K562 (cell line): ENCODE measurements around the gene EPHA1. TPM values are rescaled to one million over a fixed set of nuclear protein-coding genes. Genes with fewer than 3 reads are reported as not detected.

ENCODE experiments used
- ATAC-seq: fragments of 200-7000 bp; cut with Tn5 transposase; 3 replicates; pipeline ENCODE4 v1.9.1; 2020; ENCODE audit warnings: moderate library complexity
- BruUV-seq: library from RNA; stranded (reverse); fragments of 400-500 nt; replicated peaks from 2 replicates; lab custom pipeline; 2021; lab: Mats Ljungman, UMichigan
- CTCF ChIA-PET: fragments of 300-600 bp; formaldehyde crosslinking; extraction: SDS; loops from one replicate; lab custom pipeline; 2021; ENCODE audit warnings: low intra/inter-chr PET ratio; lab: Yijun Ruan, JAX
- POLR2A ChIA-PET: fragments of 300-600, 350-650 bp; sonication (Branson Sonifier 250); formaldehyde crosslinking; extraction: SDS; loops from one replicate; lab custom pipeline; 2021; ENCODE audit warnings: antibody characterized with exemption, inconsistent platforms; lab: Yijun Ruan, JAX
- DNase-seq, 4 experiments: peaks; one replicate each; pipeline versions ENCODE4 v3.0.0 to v3.0.0-alpha.2; 2011 to 2018; ENCODE audit warnings: low spot score in 3 of 4, mixed read lengths in 3 of 4; ENCODE audit errors: extremely low read depth in 1 of 4
- FAIRE-seq: peaks from 2 replicates; lab custom pipeline; 2011; peaks lifted over from hg19 to GRCh38; lab: Jason Lieb, UNC
- H2AFZ ChIP-seq: 2 replicates; pipeline ENCODE4 v1.6.0; 2011; ENCODE audit warnings: low read depth, low read length, control low read depth, inconsistent platforms
- H3K27ac ChIP-seq: fragments of 200-600 bp; 3 replicates; pipeline ENCODE4 v1.8.0; 2011; ENCODE audit warnings: low read depth, mild to moderate bottlenecking, control low read depth, inconsistent platforms, low read length, moderate library complexity, mixed read lengths; ENCODE audit errors: extremely low read depth
- H3K27me3 ChIP-seq, 2 experiments: fragments of 300-600 bp in 1 of 2; 2 replicates in 1 of 2; 3 replicates in 1 of 2; pipeline versions ENCODE4 v1.6.0 to v1.8.0; 2011; ENCODE audit warnings: inconsistent platforms in 2 of 2, low read length in 2 of 2, mild to moderate bottlenecking in 1 of 2, mixed read lengths in 1 of 2, moderate library complexity in 1 of 2; ENCODE audit not compliant: control insufficient read depth in 2 of 2, insufficient read depth in 2 of 2
- H3K36me3 ChIP-seq: fragments of 300-600 bp; 3 replicates; pipeline ENCODE4 v1.8.0; 2011; ENCODE audit warnings: mild to moderate bottlenecking, low read length, inconsistent platforms; ENCODE audit not compliant: control insufficient read depth, insufficient read depth
- H3K4me1 ChIP-seq, 2 experiments: fragments of 200-600 bp in 1 of 2; replicated peaks in 1 of 2; 2 replicates in 1 of 2; 3 replicates in 1 of 2; pipeline versions ENCODE4 v1.5.1 to v1.8.0; 2011; ENCODE audit warnings: inconsistent platforms in 2 of 2, low read length in 2 of 2, mild to moderate bottlenecking in 1 of 2, mixed read lengths in 1 of 2, moderate library complexity in 1 of 2; ENCODE audit not compliant: control insufficient read depth in 2 of 2, insufficient read depth in 2 of 2
- H3K4me2 ChIP-seq: 2 replicates; pipeline ENCODE4 v1.6.1; 2011; ENCODE audit warnings: low read length, control low read depth, inconsistent platforms, mixed read lengths; ENCODE audit not compliant: insufficient read depth
- H3K4me3 ChIP-seq: fragments of 200-600 bp; sonication (generic), shearing (Covaris generic); 2 replicates; pipeline ENCODE4 v1.5.1; 2016; ENCODE audit warnings: control low read depth, inconsistent platforms
- H3K79me2 ChIP-seq: fragments of 200-600 bp; 3 replicates; pipeline ENCODE4 v1.8.0; 2011; ENCODE audit warnings: low read length, inconsistent platforms; ENCODE audit not compliant: control insufficient read depth, insufficient read depth
- H3K9ac ChIP-seq, 2 experiments: 2 replicates each; pipeline versions ENCODE4 v1.6.0 to v1.6.1; 2011; ENCODE audit warnings: low read depth in 2 of 2, low read length in 2 of 2, control low read depth in 1 of 2, inconsistent platforms in 1 of 2, mild to moderate bottlenecking in 1 of 2, mixed read lengths in 1 of 2; ENCODE audit not compliant: insufficient read depth in 1 of 2
- H3K9me1 ChIP-seq: one replicate; pipeline ENCODE4 v1.6.0; 2011; ENCODE audit warnings: inconsistent platforms, mild to moderate bottlenecking, low read length, moderate library complexity; ENCODE audit not compliant: control insufficient read depth, insufficient read depth
- H3K9me3 ChIP-seq: replicated peaks from 2 replicates; pipeline ENCODE4 v1.5.1; 2011; ENCODE audit warnings: low read depth, low read length, inconsistent platforms; ENCODE audit not compliant: control insufficient read depth, insufficient read depth
- H4K20me1 ChIP-seq: replicated peaks from 2 replicates; pipeline ENCODE4 v1.6.1; 2011; ENCODE audit warnings: low read length, inconsistent platforms, mixed read lengths; ENCODE audit not compliant: control insufficient read depth, insufficient read depth
- ETV1 ChIP-seq: fragments of 450-650 bp; conservative IDR thresholded peaks from 2 replicates; pipeline ENCODE4 v1.6.1; 2016; ENCODE audit warnings: missing genetic modification characterization, control low read depth, low read depth, missing compliant biosample characterization
- GABPA ChIP-seq: fragments of 200-800 bp; sonication (Bioruptor generic); conservative IDR thresholded peaks from 2 replicates; pipeline ENCODE4 v1.6.1; 2016; ENCODE audit warnings: low read depth, missing genetic modification characterization, missing compliant biosample characterization
- MEIS2 ChIP-seq: fragments of 450-650 bp; IDR thresholded peaks from 2 replicates; pipeline ENCODE4 v1.6.1; 2014; ENCODE audit warnings: mild to moderate bottlenecking; ENCODE audit not compliant: partially characterized antibody
- ZFPM2 ChIP-seq: fragments of 250-450 bp; sonication (Bioruptor Pico); IDR thresholded peaks from 2 replicates; pipeline ENCODE4 v1.5.1; 2022; ENCODE audit warnings: mild to moderate bottlenecking
- WGBS: fragments of 100-300 bp; shearing (Covaris generic); methylation state at CpG from one replicate; pipeline ENCODE4 v1.1.6; 2016; ENCODE audit warnings: low coverage, mixed read lengths; ENCODE audit not compliant: insufficient coverage; ENCODE audit errors: missing lambda C conversion rate; 5-methylcytosine and 5-hydroxymethylcytosine counted together
- in situ Hi-C: fragments of 300-500 bp; cut with MboI; formaldehyde crosslinking; loops from 4 replicates; pipeline ENCODE4 v1.15.0; 2018; ENCODE audit warnings: inconsistent platforms, mixed read lengths
- intact Hi-C: fragments of 100-400 bp; cut with micrococcal nuclease; formaldehyde crosslinking; loops from 2 replicates; pipeline ENCODE4 v1.14.2; 2022
- polyA plus RNA-seq, 8 experiments: library from polyadenylated mRNA; depleted of rRNA in 4 of 8; stranded (reverse) in 5 of 8; unstranded in 3 of 8; fragments of >200 nt; fragmentation: Nextera tagmentation in 2 of 8; fragmentation: Illumina TruSeq in 1 of 8; extraction: Ambion mirVana in 2 of 8; extraction: Trizol in 1 of 8; gene quantifications; 2 replicates each; pipeline versions ENCODE4 v1.2.1 to v1.2.3, GENCODE V29; 2011 to 2014; ENCODE audit warnings: inconsistent platforms in 1 of 8, missing spikeins in 1 of 8
- total RNA-seq, 7 experiments: library from RNA; depleted of rRNA in 6 of 7; stranded (reverse); fragments of >200 nt in 6 of 7; fragmentation: Illumina TruSeq in 2 of 7; extraction: Trizol in 2 of 7; gene quantifications; 2 replicates each; pipeline versions ENCODE4 v1.2.1 to v1.2.3, GENCODE V29; 2011 to 2021; ENCODE audit warnings: low replicate concordance in 1 of 7
- TF ChIP-seq, protein P1 (sequence below): fragments of 450-650 bp; IDR thresholded peaks from 2 replicates; pipeline ENCODE4 v1.6.1; 2016; ENCODE audit warnings: low read depth, mild to moderate bottlenecking, moderate library complexity
- TF ChIP-seq, protein P2 (sequence below): fragments of 450-650 bp; IDR thresholded peaks from 2 replicates; pipeline ENCODE4 v1.6.1; 2016

EPHA1 gene
- total and polyA plus RNA-seq, 9 of the 15 experiments (the other 6 are each of a cell fraction or from before 2014, with no cell fraction given): 0.22 to 0.57 (median 0.32) TPM; not detected in 6

DNA sequence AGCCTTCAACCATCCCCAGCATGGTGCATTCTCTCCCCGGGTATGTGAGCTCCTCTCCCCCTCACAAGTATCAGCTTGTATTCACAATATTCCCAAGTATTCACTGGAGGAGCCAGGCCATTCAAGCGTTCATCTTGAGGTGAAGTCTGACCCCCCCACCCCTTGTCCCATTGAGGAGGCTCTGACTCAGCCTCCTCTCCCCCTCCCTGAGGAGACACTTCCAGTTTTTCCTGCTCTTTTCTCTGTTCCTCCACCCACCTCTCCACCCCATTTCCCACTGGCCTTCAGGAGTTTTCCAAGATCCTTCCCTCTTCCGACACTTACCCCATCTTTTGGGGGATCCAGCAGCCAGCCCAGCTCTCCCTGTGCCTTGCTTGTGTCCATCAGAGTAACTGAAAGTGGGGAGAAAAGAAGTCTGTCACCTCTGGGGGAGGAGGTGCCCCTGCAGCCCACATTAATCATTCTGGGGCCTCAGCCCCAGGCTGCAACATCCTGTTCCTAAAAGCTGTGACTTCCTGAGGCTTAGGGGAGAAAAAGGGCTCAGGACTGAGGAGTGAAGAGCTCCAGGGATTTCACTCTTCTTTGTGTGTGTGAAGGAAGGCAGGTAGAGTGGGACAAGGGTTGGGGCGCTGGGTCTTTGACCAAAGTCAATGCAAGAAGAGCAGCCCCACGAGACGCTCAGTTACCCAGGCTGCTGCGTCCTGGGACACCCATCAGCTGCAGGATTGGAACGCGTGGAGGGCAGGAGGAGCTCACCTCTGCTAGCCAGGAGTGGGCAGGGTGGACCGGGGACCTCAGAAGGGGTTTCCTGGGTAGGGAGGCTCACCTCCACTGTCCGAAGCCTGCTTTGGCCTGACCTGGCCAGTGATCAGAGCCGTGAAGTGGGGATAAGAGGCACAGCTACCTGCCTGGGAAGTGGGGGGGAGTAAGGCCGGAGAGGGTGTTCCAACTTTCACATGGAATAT is 1.1 kb downstream of the EPHA1 start:
- Histone ChIP-seq H3K9me3 (no peaks in the 10 kb centered on the region), H4K20me1 (0 out of 2 replicates have a peak, but pooled peaks cover 3% of the 10 kb centered on the region), H3K4me1 (peaks cover 0 to 7% of the 10 kb centered on the region in 2 experiments; a peak in 3 of 5 replicates)
- peak; percentile 17 for ATAC-seq
- peak in 1 of 4 experiments; percentile 35 for DNase-seq
- BruUV-seq: no TSS peak
- peak; percentile 59 for TF ChIP-seq MEIS2
- TF ChIP-seq, protein P1, sequence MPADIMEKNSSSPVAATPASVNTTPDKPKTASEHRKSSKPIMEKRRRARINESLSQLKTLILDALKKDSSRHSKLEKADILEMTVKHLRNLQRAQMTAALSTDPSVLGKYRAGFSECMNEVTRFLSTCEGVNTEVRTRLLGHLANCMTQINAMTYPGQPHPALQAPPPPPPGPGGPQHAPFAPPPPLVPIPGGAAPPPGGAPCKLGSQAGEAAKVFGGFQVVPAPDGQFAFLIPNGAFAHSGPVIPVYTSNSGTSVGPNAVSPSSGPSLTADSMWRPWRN: no peak
- 0 out of 2 replicates have a peak, but pooled peaks have one; percentile 24 for TF ChIP-seq GABPA (tag)
- TF ChIP-seq, protein P2, sequence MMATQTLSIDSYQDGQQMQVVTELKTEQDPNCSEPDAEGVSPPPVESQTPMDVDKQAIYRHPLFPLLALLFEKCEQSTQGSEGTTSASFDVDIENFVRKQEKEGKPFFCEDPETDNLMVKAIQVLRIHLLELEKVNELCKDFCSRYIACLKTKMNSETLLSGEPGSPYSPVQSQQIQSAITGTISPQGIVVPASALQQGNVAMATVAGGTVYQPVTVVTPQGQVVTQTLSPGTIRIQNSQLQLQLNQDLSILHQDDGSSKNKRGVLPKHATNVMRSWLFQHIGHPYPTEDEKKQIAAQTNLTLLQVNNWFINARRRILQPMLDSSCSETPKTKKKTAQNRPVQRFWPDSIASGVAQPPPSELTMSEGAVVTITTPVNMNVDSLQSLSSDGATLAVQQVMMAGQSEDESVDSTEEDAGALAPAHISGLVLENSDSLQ: peak; percentile 37
- peak; percentile 49; the same call in 1 of the 2 replicates for TF ChIP-seq ETV1
- no peak for TF ChIP-seq ZFPM2
- TF ChIP-seq, all 486 proteins: peak for 4
- FAIRE-seq: no peak
- no peaks in the 10 kb centered on the region for H3K79me2 ChIP-seq
- no peak overlapping the region for H3K4me2 ChIP-seq
- H3K4me3 ChIP-seq: no peak overlapping the region
- no peak overlapping the region for H3K27ac ChIP-seq
- POLR2A ChIA-PET: interaction anchor here (0.5 to 10.7 kb wide), 7 partner anchors 16 to 179 kb away, joined by 3 to 131 read pairs (median 4); no protein-coding TSS in a partner anchor
- H3K9ac ChIP-seq: peak overlapping the region in 1 of 2 experiments; percentile 17; a peak in 1 of 4 replicates
- H3K9me1 ChIP-seq: no peaks in the 10 kb centered on the region
- H3K27me3 ChIP-seq: peaks cover 42 to 57% of the 10 kb centered on the region in 2 experiments
- no peaks in the 10 kb centered on the region for H3K36me3 ChIP-seq
- no peak overlapping the region for H2AFZ ChIP-seq
- WGBS: 19% methylated on average over 13 of the region's 13 CpGs
- CTCF ChIA-PET: no interaction called here
- intact Hi-C loops (no loop called here), in situ Hi-C loops (no loop called here)
